Raji (cell line): ENCODE measurements around the gene GNAL.

Experiments
- POLR2A ChIP-seq: IDR thresholded peaks from 2 replicates; pipeline ENCODE4 v1.6.1; 2011; ENCODE audit warnings: low read depth, low read length, control low read depth; ENCODE audit not compliant: insufficient read depth

GNAL gene

GRCh38 chr18:11802586-11802985 is 113.5 kb downstream of the GNAL start:
- no peak for TF ChIP-seq POLR2A

- TF ChIP-seq POLR2A, result no peak
Observed at GRCh38 chr18:11807233-11807632, 118.2 kb downstream of the GNAL start.

DNA sequence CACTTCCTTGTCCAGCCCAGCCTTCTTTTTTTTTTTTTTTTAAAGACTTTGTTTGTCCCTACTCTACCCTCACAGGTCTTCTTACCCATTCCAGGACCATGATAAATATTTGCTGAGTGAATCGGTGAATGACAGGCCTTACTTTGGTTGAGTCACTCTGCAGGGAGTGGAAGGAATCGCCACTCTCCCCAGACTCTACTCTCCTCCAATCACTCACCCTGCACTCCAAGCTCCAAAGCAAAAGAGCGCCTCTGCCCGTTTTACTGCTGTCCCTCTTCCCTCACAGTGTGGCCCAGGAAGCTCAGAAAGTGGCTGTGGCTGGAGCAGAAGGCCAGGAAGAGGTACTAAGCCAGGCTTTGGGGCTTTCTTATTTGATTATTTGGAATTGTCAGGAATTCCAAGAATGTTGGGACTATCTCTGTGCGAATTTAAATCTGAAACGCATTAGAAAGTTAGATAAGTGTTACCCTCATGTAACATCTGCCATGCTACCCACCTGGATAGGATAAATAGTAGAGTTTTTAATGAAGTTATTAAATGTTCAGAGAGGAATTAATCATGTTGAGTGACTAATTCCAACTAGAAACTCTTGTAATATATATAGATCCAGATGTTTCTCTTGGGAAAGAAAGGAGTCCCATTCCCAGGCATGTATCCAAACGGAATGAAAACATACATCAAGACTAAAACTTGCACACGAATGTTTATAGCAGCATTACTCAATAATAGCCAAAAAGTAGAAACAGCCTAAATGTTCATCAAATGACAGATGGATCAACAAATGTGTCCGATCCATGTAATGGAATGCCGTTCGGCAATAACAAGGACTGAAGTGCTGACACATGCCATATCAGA is 119.2 kb downstream of the GNAL start:
- no peak for TF ChIP-seq POLR2A

GRCh38 chr18:11809895-11810294 is 120.8 kb downstream of the GNAL start:
- TF ChIP-seq POLR2A, result no peak

- TF ChIP-seq POLR2A, result no peak
Observed at GRCh38 chr18:11810379-11810778, 121.3 kb downstream of the GNAL start.

DNA sequence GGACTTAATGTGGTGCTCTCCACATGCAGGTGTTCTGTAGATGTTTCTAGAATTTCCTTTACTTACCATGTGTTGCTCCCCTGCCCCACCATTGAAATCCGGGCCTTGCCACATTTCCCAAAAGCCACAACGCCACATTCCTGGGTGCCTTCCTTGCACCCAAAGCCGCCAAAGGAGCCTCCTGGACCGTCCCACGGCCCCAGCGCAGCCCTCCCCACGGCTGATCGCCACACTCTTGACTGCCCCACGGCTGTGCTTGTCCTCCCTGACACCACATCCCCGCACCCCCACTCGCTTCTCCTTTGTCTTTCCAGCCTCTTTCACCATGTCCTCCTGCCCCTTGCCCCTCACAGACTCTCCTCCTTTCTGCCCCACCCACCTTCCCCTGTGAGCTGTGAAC is 121.9 kb downstream of the GNAL start:
- no peak for TF ChIP-seq POLR2A

DNA sequence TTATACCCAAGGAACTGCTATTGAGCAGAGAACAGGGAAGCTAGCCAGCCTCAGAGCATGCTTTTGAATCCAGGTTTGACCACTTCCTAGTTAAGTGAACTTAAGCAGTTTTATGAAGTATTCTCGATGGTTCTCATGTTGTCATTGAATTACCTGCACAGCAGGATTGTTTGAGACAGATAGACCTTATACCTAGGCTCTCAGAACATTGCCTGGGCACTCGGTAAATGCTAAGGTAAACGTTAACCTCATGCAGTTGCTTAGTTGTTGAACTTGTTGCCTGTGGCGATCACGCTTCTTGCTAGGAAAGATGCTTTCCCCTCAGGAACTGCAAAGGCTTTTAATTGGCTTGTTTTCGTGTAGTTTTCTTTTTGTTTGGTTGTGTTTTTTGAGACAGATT is 128.2 kb downstream of the GNAL start:
- no peak for TF ChIP-seq POLR2A

GRCh38 chr18:11818486-11819203 is 129.6 kb downstream of the GNAL start:
- no peak for TF ChIP-seq POLR2A

DNA sequence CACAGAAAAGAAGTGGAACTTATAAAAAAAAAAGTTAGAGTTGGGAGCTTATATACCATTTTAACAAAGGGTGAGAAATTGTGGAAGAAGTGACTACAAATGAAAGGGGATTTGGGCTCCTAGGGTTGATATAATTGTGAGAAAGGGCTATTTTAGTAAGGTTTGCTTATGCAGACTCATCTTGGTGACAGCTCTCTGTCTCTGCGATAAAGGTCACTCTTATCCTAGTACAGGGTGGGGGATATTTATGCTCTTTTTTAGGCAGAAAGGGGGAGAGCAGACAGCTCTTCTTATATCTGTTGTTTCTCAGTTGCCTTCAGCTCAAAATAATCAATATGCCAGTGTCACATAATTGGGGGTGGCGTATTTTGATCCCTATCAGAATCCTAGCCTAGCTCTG is 130.9 kb downstream of the GNAL start:
- TF ChIP-seq POLR2A, result no peak

- no peak for TF ChIP-seq POLR2A
Observed at GRCh38 chr18:11820697-11821096, 131.6 kb downstream of the GNAL start.

DNA sequence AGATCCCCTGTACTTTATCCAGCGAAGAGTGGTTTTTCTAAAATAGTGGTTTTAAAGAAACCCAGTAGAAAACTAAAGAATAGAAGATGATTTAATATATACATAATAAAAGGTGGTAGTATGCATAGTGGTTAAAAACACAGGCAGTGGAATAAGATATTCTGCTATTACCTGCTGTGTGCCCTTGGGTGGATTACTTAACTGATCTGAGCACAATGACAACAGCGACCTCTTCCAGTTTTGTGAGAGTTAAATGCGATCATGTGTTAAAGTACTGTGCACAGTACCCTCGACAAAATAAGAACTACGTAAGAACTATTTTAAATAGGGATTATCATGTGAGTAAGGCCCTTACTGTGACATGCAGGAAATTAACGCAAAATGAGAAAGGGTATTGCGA is 132.1 kb downstream of the GNAL start:
- no peak for TF ChIP-seq POLR2A

DNA sequence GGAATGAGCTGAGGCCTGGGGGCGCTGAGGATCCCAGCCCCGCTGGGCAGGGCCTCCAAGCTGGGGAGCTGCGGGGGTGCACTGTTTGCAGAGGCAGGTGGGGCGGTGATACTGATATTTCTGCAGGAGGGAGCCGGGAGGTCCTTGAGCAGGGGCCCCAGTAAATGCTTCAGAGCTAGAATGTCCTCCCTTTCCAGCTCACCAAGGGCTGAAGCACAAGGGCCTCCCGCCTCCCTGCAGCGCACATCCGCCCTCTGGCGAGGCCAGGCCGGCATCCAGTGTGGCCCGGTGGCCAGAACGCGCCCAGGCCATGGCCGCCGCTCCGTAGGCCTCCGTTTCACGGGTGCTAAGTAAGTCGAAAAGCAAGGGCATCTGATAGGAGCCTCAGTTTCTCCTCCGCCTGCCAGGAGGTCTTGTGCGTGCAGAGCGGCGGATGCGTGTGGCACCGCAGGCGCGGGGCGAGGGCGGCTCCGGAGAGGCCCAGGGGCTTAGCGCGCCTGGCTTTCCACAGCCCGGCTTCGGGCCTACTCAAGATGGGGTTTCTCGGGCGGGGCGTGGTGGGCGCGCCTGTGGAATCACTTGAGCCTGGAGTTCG is 132.7 kb downstream of the GNAL start:
- TF ChIP-seq POLR2A, result no peak

- no peak for TF ChIP-seq POLR2A
Observed at GRCh38 chr18:11823545-11823944, 134.5 kb downstream of the GNAL start.

DNA sequence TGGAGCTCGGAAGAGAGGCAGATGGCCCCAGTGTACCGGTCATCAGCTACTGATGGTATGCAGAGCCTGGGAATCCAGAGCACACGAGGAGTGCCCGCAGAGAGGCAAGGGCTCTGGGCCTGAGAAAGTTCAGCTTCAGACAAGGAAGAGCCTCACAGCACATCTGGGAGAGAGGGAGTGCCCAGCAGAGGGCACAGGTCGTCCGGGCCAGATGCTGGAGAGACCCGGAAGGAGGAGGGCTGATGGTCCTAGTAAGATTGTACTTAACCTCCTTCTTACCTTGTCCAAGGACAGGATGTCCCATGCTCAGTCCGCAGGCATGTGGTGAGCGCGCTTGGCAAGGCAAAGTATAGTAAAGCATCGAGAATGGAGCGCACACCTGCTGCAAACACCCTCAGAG is 137.8 kb downstream of the GNAL start:
- TF ChIP-seq POLR2A, result no peak

DNA sequence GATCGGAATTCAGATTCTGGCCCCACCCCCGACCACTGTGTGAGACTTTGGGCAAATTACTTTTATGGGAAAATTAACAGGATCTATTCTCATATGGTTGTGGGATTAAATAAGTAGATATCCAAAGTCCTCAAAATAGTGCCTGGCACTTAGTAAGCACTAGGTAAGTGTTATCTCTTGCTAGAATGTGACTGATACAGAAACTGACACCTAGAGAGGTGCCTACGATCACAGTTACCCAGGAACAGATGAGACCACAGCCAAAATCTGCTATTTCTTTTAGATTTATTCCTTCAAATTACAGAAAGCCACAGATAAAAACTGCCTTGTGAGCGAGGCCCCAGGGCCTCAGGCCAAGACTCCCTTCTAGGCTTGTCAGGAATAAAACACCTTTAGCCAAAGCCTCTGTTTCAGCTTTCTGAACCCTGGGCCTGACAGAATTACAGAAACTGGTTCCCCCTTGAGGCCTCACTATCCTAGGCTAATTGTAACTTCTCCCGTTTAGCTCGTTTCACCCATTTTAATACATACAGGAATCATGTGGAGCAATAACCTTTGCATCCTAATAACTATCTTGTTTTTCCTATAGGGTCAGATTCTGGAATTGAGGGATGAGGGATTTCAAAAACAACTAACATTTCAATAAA is 139.8 kb downstream of the GNAL start:
- no peak for TF ChIP-seq POLR2A
